Measurements from ENCODE around the gene HLCS.

HLCS gene

DNA sequence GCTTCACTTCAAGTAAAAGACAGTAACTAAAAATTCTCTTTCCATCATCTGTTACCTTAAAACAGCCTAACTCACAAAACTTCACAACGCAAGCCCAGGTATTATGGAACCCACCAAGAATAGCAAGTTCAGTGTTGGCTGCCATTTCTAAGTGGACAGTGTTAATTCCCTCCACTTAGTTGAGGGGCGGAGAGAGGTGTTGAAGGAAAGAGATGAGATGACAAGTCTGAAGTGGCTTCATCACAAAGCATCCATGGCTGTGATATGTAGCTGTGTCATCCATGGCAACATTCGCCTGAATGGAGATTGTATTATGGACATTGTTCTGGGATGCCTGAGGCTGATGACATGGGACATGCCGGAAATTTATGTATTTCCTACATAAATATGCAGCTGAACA lies 165.7 kb downstream of the HLCS start:
- TF ChIP-seq, protein P1, sequence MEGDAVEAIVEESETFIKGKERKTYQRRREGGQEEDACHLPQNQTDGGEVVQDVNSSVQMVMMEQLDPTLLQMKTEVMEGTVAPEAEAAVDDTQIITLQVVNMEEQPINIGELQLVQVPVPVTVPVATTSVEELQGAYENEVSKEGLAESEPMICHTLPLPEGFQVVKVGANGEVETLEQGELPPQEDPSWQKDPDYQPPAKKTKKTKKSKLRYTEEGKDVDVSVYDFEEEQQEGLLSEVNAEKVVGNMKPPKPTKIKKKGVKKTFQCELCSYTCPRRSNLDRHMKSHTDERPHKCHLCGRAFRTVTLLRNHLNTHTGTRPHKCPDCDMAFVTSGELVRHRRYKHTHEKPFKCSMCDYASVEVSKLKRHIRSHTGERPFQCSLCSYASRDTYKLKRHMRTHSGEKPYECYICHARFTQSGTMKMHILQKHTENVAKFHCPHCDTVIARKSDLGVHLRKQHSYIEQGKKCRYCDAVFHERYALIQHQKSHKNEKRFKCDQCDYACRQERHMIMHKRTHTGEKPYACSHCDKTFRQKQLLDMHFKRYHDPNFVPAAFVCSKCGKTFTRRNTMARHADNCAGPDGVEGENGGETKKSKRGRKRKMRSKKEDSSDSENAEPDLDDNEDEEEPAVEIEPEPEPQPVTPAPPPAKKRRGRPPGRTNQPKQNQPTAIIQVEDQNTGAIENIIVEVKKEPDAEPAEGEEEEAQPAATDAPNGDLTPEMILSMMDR (IDR thresholded peaks at IDR 0.05): no peak

DNA sequence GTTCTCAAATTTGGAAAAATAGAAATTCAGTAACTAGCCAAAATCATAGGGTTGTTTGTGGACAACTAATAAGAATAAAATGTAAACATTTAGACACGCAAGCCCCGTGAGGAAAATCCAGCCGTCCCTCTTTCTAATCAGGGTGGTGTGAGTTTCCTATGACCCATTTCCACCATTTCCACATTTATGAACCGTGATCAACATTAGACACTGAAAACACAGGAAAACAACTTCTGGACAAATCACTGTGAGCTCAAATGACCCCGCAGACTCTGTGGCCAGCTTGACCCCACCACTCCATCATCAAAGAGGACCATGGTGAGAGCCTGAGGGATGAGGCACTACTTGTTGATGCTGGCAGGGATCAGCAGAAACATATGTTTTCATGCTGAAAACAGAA lies 166.6 kb downstream of the HLCS start:
- TF ChIP-seq, protein P1 (IDR thresholded peaks at IDR 0.05): no peak

DNA sequence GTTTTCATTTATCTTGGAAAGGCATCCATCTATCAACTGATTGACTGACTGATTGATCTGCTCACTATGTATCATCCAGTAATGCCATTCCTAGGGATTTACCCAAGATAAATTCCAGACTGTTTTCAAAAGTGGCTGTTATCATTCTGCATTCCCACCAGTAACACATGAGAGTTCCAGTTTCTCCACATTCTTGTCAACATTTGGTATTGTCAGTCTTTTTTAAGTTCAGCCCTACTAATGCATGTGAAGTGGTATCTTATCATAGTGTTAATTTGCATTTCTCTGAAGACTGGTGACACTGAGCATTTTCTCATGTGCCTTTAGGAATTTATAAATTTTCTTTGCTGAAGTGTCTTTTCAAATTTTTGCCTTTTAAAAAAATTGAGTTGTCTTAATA lies 168.0 kb downstream of the HLCS start:
- TF ChIP-seq, protein P1 (IDR thresholded peaks at IDR 0.05): no peak

DNA sequence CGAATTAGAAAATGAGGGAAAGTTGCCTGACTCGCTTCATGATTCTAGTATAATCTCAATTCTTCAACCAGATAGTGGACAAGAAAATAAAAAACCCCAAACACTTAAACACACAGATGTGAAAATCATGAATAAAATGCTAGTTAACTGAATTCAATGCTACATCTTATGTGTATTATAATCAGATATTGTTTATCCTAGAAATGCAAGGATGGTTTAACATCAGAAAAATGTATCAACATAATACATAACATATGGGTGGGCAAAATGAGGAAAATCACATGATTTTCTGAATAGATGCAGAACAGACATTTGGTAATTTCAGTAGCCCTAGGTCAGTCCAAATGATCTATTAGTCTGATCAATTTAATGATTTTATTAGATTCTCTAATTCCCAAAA lies 170.4 kb downstream of the HLCS start:
- TF ChIP-seq, protein P1 (IDR thresholded peaks at IDR 0.05): no peak

DNA sequence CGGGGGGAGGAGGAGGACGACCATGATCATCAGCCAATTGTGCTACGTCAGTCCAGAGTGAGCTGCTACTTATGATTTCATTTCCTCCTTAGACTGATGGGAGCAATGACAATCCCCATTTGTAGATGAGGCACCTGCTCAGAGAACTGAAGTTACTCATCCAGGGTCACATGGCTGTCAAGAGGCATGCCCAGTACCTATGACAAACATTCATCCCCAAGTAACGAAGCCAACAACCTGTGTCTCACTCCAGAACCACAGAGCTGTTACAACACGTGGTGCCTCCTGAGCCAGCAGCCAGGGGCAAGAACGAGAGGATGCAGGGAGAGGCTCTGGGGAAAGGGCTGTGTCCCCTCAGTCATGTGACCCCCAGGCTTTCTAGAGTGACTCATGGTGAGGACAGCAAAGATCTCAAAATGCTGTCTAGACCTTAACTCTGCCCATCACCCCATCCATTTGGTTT lies 173.9 kb downstream of the HLCS start:
- TF ChIP-seq, protein P1 (IDR thresholded peaks at IDR 0.05): no peak

DNA sequence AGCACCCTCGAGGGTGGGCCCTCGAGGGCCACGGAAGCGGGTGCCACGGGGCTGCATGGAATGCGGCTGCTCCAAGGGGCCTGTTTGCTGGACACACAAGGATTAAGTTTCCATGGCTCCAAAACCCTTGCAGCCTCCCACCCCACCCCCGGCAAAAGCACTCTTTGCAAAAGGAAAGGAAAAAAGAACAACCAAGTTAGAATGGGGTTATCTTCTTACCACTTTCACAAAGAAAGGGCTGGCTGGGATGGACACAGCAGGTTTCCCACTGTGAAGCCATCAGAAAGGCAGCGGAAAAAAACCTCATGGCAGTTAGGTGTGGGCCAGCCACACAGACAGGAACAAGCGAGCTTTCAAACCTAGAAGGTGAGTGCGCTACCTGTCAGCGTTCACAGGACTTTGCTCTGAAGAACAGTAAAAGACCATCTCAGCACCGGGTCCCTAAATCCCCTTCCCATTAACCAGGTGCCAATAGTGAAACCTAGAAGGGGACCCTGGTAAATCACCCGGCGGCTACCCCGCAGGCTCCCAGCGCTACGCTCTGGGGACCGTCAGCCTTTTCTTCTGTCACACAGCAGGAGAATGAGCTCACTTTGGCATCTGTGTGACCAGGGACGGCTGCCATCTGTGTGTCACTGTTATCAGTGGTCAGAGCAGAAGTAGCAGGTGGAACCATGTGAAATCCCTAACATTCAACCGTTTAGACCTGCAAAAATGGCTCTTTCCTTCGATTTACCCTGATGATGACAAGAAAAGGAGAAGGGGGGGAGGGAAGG lies 174.6 kb downstream of the HLCS start:
- TF ChIP-seq, protein P1 (IDR thresholded peaks at IDR 0.05): no peak

DNA sequence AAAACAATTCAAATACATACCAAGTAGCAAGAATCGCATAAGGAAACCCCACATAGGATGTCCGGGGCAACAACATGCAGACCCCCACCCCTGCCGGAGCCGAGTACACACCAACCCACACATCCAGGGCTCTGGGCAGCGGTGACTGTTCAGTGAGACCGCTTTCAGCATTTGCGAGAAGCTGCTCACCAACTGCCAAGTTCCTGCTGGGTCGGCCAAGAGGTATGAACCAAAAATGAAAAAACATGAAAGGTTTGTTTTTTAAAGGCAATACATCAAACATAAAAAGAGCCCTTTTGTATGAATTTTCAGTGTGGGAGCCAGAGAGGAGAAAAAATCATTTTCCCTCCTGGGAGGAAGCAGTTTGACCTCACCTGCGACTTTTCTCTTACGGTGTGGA lies 175.3 kb downstream of the HLCS start:
- TF ChIP-seq, protein P1 (IDR thresholded peaks at IDR 0.05): no peak
